ENCODE results near the gene HIP1. TPM values are rescaled to one million over a fixed set of nuclear protein-coding genes. Genes with fewer than 3 reads are reported as not detected.
A peak's percentile ranks its signal among the peaks of the same experiment; 100 is the strongest.
"Not testable (repeated sequence)": the region's sequence is repeated elsewhere in the genome, so short reads cannot be mapped to it uniquely, and the experiment has no call there.

Gene HIP1
- total RNA-seq, 2 donors from 2014 or later = 3.0 to 7.8 TPM

DNA sequence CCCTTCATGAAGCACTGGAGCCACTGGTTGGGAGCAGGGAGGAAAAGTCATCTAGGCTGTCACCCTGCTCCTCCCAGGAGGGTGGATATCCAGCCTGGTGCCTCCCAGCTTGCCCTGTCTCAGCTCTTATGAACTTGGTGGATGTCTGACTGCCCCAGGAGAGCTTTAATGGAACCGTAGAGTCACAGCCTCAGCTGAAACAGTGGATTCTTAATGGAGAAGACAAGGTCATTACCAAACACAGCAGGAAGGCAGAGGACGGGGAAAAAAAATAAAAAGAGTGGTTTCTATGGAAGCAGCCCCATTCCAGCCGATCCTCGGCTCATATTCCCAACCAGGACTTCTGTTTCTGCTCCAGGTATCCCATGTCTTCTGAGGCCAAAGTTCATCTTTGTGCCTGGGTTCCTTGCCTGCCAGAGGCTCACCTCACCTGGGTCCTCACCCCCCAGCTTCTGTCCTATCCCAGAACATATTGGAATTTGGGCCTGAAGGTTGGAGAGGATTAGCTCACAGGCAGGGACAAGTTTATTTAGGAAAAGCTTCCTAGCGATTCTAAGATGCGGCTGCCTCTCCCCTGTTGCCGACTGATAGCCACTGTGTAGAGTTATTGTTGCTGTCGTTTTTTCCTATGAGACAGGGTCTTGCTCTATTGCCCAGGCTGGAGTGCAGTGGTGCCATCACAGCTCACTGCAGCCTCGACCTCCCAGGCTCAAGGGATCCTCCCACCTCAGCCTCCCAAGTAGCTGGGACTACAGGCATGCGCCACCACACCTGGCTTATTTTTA lies 17.7 kb upstream of the HIP1 start:
- no peaks in the 10 kb centered on the region for H3K36me3 Mint-ChIP-seq
- DNase-seq (ENCODE audit: low spot score in 2 of 2) (no peak), ATAC-seq (no peak)
- H3K27ac Mint-ChIP-seq = no peak overlapping the region
- no peaks in the 10 kb centered on the region for H3K9me3 Mint-ChIP-seq

DNA sequence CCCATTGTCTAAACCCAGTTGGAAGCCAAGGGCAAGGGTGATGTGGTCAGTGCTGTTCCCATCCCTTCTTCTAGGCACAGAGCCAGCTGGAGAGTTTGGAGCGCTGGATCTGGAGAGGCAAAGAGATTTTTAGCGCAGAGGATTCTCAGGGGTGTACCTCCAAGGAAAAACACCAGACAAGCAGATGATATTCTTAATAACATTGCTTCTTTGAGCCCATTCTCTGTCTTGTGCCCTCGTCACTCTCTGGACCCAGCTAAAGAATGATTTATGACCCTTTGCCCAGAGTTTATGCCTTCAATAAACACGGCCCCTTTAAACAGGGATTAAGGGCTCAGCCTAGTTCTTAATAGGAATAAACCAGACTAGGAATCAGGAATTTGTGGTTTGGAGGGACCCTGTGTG lies 4.7 kb upstream of the HIP1 start:
- DNase-seq (ENCODE audit: low spot score in 2 of 2) = no peak
- Mint-ChIP-seq H3K27ac (no peak overlapping the region), H3K36me3 (no peaks in the 10 kb centered on the region), H3K9me3 (no peaks in the 10 kb centered on the region)
- ATAC-seq = no peak

DNA sequence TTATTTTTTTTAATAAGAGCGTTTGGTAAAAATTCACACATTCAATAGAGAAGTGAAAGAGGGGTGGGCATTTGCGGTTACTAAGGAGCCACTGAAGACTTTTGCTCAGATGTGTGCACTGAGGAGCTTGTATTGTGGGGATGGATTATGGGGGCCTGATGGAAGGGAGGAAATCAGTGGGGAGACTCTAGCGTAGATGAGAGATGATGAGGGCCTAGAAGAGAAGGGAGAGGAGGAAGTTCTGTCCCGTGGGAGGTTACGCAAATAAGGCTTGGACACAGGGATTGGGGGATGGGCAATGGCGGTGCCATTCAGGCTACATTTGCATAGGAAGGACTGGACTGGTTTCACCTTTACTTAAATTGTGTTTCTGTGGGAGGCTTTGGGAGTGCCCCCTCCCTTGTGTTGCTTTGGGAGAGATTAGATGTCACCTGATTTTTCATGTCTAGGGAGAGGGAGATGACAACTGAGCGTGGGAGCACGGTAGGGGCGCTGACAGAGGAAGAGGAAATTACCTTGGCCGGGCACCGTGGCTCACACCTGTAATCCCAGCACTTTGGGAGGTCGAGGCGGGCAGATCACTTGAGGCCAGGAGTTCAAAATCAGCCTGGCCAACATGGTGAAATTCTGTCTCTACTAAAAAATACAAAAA lies 2.2 kb upstream of the HIP1 start:
- no peaks in the 10 kb centered on the region for H3K36me3 Mint-ChIP-seq
- no peak for ATAC-seq
- H3K27ac Mint-ChIP-seq = no peak overlapping the region
- H3K9me3 Mint-ChIP-seq = no peaks in the 10 kb centered on the region
- DNase-seq (ENCODE audit: low spot score in 2 of 2) = no peak

DNA sequence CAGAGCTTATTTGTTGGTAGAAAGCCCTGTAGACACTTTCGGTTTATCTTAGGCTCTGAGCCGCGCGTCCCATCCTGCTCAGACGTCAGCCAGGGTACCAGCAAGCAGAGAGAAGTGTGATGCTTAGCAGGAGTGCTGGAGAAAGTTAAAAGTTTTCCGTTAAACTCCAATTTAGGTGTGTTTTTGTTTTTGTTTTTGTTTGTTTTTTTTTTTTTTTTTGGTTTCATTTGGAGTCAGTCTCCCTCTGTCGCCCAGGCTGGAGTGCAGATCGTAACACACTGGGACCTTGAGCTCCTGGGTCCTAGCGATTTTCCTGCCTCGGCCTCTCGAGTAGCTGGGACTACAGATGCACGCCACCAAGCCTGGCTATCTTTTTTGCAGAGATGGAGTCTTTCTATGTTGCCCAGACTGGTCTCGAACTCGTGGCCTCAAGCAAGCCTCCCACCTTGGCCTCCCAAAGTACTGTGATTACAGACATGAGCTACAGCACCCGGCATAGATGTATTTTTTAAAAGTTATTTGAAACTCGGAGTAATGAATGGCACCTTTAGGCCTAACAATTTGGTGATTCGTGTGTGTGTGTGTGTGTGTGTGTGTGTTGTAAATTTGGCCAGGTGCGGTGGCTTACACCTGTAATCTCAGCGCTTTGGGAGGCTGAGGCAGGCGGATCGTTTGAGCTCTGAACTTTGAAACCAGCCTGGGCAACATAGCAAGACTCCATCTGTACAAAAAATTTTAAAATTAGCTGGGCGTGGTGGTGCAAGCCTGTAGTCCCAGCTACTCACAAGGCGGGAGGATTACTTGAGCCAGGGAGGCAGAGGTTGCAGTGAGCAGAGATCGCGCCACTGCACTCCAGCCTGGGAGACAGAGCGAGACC lies 1.3 kb upstream of the HIP1 start:
- DNase-seq (ENCODE audit: low spot score in 2 of 2) = no peak
- no peak for ATAC-seq
- no peaks in the 10 kb centered on the region for H3K36me3 Mint-ChIP-seq
- peak overlapping the region; percentile 67 to 95 for H3K27ac Mint-ChIP-seq
- no peaks in the 10 kb centered on the region for H3K9me3 Mint-ChIP-seq

DNA sequence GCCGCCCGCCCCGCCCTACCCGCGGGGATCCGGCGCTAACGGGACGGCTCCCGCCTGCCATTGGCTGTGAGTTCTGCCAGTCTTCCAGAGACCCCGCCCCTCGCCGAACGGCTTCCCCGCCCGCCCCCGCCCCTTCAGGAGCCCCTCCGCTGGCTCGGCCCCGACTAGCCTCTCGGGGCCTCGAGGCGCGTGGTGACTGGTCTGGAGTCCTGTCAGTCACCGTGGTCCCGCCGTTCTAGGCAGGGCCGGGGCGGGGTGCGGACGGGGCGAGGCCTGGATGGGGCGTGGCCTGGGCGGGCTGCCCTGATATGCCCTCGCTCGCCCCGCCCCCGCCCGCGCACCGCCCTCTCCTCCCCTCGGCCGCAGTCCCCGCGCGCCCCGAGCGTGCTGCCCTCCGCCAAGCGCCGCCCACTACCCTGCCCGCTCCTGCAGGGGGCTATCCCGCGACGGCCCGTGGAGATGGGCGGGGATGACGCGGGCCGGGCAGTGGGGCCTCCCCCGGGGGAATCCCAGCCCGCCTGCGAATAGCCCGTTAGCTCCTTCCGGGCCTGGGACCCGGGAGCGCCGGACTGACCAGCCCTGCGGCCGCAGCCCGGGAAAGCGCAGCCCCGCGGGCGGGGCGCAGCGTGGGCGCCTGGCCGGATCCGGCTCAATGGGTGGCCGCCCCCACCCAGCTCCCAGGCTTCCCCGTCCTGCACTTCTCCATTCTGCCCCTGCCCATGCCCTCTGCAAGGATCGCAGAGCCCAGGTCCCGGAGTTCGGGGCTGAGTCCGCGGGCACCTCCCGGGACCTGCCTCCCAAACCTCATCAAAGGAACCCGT lies 444 bp upstream of the HIP1 start:
- no peaks in the 10 kb centered on the region for H3K36me3 Mint-ChIP-seq
- peak; percentile 90 to 97 for ATAC-seq
- H3K27ac Mint-ChIP-seq = peak overlapping the region; percentile 82 to 95
- no peaks in the 10 kb centered on the region for H3K9me3 Mint-ChIP-seq
- DNase-seq (ENCODE audit: low spot score in 2 of 2) = peak; percentile 98 to 99

GRCh38 chr7:75737856-75738603 lies 711 bp downstream of the HIP1 start:
- DNase-seq (ENCODE audit: low spot score in 2 of 2) (no peak), ATAC-seq (no peak)
- H3K36me3 Mint-ChIP-seq = no peaks in the 10 kb centered on the region
- H3K9me3 Mint-ChIP-seq = no peaks in the 10 kb centered on the region
- peak overlapping the region in 1 of 2 donors; percentile 82 for H3K27ac Mint-ChIP-seq

DNA sequence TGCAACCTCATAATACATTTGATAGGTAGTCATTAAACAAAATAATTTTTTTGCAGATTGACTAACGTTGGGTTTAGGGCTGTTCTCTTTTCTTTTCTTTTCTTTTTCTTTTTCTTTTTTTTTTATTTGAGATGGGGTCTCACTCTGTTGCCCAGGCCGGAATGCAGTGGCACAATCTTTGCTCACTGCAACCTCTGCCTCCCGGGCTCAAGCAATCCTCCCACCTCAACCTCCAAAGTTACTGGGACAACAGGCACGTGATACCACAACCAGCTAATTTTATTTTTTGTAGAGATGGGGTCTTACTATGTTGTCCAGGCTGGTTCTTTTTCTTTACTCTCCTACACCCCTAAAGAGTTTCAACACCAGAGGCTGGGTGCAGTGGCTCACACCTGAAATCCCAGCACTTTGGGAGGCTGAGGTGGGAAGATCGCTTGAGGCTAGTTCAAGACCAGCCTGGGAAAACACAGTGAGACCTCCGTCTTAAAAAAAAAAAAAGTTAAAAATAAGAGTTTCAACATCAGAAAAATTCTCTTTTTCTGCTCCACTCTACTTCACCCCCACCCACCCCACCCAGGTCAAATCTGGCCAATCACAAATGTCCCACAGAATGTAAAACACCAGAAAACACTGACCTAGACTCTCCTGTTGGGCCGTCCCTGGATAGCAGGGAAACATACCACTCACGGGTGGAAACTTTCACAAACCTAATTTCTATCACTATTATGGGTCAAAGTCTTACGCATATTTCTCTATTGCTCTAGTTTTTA lies 3.0 kb downstream of the HIP1 start:
- DNase-seq (ENCODE audit: low spot score in 2 of 2) (no peak), ATAC-seq (no peak)
- H3K27ac Mint-ChIP-seq = no peak overlapping the region
- H3K9me3 Mint-ChIP-seq = no peaks in the 10 kb centered on the region
- no peaks in the 10 kb centered on the region for H3K36me3 Mint-ChIP-seq

GRCh38 chr7:75734586-75735458 lies 3.9 kb downstream of the HIP1 start:
- DNase-seq (ENCODE audit: low spot score in 2 of 2) = no peak
- H3K36me3 Mint-ChIP-seq = no peaks in the 10 kb centered on the region
- no peak for ATAC-seq
- no peaks in the 10 kb centered on the region for H3K9me3 Mint-ChIP-seq
- no peak overlapping the region for H3K27ac Mint-ChIP-seq

- DNase-seq (ENCODE audit: low spot score in 2 of 2) = no peak
- ATAC-seq = no peak
- Mint-ChIP-seq H3K36me3 (no peaks in the 10 kb centered on the region), H3K27ac (no peak overlapping the region), H3K9me3 (no peaks in the 10 kb centered on the region)
Measured at GRCh38 chr7:75732764-75733630, 5.7 kb downstream of the HIP1 start.

- DNase-seq (ENCODE audit: low spot score in 2 of 2) = no peak
- no peak overlapping the region for H3K27ac Mint-ChIP-seq
- no peak for ATAC-seq
- no peaks in the 10 kb centered on the region for H3K36me3 Mint-ChIP-seq
- H3K9me3 Mint-ChIP-seq = no peaks in the 10 kb centered on the region
Measured at GRCh38 chr7:75732016-75732521, 6.7 kb downstream of the HIP1 start.

DNA sequence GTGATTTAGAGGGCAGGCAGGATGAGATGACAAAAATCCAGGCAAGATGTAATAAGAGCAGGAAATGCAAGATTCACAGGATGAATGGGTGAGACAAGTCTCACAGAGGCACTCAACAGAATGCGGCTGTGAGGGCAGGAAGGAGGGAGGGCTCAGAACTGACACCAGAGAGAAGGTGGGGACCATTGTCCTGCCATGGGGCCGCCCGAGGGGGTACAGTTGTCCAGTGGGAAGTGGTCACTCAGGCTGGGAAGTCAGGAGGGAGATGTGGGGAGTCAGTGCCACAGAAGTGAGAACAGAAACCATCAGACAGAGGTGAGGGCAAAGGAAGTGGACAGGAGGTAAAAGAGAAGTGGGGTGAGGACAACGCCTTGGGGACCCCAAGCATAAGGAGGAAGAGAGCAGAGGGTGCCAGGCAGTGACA lies 8.9 kb downstream of the HIP1 start:
- no peaks in the 10 kb centered on the region for H3K9me3 Mint-ChIP-seq
- ATAC-seq (no peak), DNase-seq (ENCODE audit: low spot score in 2 of 2) (no peak)
- H3K36me3 Mint-ChIP-seq = no peaks in the 10 kb centered on the region
- no peak overlapping the region for H3K27ac Mint-ChIP-seq

- DNase-seq (ENCODE audit: low spot score in 2 of 2) (no peak), ATAC-seq (peak; percentile 57 to 86)
- peak overlapping the region in 1 of 2 donors; percentile 71 for H3K27ac Mint-ChIP-seq
- H3K36me3 Mint-ChIP-seq = no peaks in the 10 kb centered on the region
- H3K9me3 Mint-ChIP-seq = no peaks in the 10 kb centered on the region
Measured at GRCh38 chr7:75727881-75728593, 10.7 kb downstream of the HIP1 start.

DNA sequence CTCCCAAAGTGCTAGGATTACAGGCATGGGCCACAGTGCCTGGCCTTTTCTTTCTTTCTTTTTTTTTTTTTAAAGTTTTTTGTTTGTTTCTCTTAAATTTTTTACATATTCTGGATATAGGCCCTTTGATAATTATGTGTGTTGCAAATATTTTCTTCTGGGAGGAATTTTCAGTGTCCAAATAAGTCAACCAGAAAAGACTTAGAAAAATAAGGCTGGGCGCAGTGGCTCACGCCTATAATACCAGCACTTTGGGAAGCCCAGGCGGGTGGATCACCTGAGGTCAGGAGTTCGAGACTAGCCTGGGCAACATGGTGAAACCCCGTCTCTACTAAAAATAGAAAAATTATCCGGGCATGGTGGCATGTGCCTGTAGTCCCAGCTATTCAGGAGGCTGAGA lies 11.4 kb downstream of the HIP1 start:
- not testable (repeated sequence) for DNase-seq (ENCODE audit: low spot score in 2 of 2); ATAC-seq; H3K9me3 Mint-ChIP-seq; H3K36me3 Mint-ChIP-seq; H3K27ac Mint-ChIP-seq
